IPS DF 19.7 (cell line): Measurements from ENCODE around the gene GPR137B.
"Not testable (repeated sequence)": the region's sequence is repeated elsewhere in the genome, so short reads cannot be mapped to it uniquely, and the experiment has no call there.

Experiments
- DNase-seq: peaks from one replicate; pipeline ENCODE4 v3.0.0-alpha.2; 2013; ENCODE audit warnings: low read depth, low spot score

GPR137B gene

DNA sequence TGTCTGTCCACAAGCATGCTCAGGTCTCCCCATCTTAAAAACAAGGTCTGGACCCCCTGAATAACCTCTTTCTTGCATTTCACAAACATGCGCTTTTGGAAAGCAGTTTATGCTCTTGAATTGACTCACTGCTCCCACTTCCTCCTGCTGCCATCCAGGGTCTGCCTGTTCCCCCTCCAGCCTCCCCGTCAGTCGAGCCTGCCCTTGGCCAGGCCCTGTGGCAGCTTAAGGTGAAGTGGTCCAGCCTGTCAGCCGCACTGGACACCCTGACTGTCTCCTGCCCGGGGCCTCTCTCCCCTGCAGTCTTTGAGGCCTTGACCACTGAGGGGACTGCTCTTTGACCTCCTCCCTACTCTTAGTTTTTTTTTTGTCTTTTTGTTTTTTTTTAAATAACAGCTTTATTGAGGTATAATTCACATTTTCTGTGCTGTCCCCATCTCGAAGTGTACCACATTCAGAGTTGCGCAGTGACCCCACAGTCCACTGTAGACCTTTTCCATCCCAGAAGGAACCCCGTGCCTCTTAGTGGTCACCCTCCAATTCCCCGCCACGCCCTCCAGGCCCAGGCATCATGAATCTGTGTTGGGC, 18.3 kb downstream of the GPR137B start:
- DNase-seq: no peak

GRCh38 chr1:236161230-236161629, 18.9 kb downstream of the GPR137B start:
- DNase-seq: no peak

GRCh38 chr1:236161755-236162154, 19.4 kb downstream of the GPR137B start:
- DNase-seq: not testable (repeated sequence)

- DNase-seq: no peak
Observed at GRCh38 chr1:236163463-236164153, 21.3 kb downstream of the GPR137B start.

DNA sequence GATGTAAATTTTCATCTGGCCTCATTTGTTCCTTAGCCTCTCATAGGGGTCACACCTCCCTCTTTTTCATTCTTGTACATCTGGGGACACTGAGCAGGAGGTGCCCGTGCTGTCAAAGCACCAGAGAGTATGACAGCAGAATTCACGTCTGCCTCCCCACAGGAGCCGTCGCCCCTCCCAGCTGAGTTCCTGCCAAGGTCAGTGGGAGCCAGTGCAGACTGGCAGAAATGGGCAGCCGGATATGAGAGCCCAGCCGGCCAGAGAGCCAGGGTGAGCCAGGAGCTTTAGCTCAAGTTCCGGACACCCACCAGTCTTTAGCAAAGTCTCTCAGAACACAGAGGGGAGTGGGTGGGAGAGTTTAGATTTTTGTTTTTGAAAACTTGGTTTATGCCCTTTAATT, 21.9 kb downstream of the GPR137B start:
- no peak for DNase-seq

DNA sequence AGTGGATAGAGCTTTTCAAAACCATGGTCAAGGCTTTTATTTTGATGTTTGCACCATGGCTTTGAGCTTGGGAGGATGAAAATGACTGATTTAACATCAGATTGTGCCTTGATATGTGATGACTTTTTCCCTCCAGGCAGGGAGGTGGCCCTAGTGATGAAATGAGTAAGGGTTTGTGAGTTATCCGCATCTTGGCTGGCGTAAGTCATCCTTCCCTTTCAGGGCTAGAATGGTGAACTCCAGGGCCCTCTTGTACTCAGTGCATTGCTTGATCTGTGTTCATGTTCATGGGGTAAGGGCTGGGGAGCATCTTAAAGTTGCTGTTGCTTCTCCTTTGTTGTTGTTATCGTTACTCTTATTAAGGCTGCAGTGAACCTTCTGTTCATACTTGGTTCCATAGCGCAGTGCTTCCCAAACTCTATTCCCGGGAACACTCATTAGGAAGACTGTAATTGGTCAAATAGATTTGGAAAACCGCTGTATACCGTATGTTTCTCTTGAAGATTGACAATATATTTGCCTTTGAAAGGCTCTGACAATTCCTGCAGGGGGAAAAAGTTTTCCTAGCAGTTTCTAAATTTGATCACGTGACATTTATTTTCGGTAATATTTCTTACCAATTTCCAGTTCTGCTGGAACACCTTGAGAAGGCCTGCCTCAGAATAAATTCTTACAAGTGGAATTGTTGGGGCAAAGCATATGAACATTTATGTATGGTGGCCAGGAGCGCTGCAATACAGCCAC, 23.1 kb downstream of the GPR137B start:
- DNase-seq: no peak

DNA sequence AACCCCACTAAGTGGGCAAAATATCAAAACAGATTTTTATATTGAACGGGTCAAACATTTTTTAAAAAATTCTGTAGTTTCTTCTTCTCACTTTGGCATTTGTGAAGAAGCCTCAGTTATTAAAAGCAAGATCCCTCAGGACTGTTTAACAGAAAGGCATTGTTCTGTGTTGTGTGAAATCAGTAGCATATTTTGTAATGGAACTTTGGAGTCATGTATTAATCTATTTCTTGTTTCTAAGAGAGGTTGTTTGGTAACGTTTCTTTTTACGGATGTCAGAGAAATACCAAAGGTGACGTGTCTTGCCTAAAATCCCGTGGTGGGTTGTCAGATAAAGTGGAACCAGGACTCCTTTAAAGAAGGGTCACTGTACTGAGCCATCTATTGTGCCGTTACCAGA, 23.7 kb downstream of the GPR137B start:
- no peak for DNase-seq

DNA sequence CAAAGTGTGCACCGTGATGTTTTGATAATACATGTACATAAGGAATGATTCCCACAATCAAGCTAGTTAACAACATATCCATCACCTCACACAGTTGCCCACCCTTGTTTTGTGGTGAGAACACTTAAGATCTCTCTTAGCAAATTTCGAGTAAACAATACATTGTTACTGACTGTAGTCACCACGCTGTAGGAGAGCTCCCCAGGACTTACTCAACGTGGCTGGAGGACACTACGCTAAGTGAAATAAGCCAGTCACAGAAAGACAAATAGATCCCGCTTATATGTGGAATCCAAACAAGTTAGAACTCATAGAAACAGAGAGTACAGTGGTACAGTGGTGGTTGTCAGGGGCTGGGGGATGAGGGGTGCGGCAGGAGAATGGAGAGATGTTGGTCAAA, 24.8 kb downstream of the GPR137B start:
- DNase-seq: no peak

DNA sequence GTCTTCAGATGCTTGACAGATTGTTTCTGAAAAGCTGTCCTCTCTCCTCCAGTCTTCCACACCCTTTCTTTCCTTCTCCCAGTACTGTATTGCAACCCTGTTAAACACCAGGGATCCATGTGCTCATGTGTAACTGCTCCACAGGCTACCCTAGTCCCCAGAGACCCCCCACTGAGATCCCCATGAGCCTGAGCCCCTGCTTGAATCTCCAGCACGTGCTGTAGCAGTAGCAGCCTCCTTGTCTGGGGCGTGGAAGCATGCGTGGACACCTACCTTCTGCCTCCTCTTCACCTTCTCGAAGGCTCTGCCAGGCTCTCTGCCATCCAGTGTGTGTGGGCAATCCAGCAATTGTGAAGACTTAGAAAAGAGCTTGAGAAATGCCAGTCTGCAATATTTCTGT, 25.2 kb downstream of the GPR137B start:
- no peak for DNase-seq

DNA sequence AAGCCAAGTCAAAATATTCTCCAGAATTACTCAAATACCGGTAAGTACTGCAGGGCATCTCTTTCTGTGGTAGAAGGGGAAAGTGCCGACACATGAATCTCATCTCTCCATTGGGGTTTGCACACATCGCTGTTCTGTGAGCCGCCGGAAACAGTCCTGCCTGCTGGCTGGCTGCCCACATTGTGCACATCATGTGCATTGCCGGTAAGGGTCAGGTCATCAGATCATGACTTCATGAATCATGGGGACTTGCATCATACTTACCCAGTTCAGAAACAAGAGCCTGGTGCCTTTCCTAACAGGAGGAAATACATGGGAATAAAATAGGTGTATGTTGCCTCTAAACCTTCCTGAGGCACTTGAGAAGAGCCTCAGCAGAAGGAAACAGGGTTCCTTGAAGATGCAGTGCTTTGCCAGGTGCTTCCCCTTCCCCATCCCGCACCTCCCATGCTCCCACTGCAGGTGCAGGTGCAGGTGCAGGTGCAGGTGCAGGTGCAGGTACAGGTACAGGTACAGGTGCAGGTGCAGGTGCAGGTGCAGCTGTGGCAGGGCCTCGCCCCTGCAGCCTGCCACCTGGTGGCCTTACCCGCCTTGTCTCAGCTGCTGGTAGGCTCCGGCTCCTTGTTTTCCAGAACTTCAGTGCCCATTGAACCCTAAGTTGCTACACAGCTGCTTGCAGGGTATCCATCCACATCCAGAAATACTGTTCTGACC, 26.5 kb downstream of the GPR137B start:
- DNase-seq: no peak

DNA sequence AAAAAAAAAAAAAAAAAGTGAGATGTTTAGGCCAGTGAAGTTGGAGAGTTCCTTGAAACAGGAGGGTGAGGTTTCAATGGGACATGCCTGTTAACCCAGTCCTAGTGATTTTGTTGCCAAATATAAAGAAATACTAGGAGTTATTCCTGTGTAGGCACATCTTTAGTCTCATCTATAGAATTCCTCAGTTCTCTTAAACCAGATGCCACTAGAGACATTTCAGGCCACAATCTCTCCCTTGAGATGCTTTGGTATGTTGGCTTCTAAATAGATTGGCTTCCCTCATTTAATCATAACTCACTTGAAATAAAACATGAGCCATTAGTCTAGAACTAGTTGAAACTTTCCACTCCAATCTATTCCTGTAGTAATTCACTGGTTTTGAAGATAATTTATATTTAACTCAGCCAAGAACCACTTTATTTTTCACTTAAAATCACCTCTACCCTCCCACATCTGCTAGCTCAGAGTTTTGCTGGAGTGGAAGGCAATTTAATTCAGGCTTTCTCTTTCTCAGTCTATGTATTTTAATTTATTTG, 29.8 kb downstream of the GPR137B start:
- DNase-seq: no peak

DNA sequence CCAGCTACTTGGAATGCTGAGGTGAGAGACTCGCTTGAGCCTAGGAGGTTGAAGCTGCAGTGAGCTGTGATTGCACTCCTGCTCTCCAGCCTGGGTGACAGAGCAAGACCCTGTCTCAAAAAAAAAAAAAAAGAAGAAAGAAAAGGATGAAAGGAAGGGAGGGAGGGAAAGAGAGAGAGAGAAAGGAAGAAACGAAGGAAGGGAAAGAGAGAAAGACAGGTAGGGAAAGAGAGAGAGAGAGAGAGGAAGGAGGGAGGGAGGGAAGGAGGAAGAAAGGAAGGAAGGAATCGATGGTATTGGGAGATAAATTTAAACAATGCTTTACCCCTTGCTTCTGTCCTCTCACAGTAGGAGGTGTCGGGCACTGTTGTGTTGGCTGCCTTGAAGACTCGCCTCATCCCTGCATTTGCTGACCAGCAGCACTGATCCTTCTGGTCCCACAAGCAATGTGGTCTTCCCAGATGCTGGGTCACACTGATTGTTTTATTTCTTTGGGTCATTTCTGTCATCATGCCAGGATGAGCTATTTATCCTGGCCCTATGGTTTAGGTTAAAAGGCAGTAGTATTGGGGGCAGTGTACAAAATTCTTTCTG, 30.9 kb downstream of the GPR137B start:
- DNase-seq: peak; percentile 5

DNA sequence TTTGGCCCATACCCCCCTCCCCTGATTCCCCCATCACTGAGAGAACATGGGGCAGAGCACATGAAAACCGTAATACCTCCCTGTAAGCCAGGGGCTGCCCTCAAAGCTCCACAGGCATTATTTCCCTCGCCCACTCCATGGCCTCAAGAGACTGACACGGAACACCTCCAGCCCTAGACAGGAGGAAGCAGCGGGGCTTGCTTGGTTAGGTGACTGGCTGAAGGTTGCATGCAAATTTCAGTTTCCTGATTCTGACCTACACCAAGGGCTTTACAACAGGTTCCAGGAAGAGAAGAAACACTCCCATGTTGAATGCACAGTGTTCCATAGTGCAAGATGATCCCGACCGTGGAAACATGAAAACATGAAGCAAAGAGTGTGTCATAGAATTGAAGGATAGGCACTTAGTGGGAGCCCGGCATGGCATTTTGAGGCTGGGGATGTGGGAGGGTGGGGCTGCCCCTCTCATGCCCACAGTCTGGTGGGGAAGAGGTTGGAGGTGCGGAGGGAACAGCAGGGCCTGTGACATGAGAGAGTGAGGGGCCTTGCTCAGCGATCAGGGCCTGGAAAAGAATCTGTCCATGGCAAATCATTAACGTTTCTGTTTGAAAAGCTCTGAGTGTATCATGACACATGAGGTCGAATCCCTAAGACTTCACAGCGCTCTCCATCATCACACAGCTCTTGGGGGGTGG, 33.5 kb downstream of the GPR137B start:
- no peak for DNase-seq

- DNase-seq: no peak
Observed at GRCh38 chr1:236176337-236177336, 34.3 kb downstream of the GPR137B start.

GRCh38 chr1:236179634-236180033, 37.3 kb downstream of the GPR137B start:
- DNase-seq: no peak

DNA sequence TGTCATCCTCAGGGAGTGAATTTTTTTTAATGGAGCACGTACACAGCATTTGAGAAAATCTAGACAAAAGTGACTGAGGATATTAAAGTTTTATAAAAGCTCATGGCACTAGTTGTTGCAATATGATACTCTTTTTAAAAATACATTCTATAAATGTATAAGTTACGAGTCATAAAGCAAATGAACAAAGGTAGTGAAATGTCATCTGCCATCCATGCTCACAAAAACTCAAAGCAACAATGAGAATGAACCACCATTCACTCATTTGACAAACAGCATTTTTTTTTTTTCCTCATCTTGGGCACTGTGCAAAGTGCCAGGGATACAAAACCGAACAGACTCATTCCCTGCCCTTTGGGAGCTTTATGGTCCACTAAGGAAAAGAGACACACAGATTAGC, 38.7 kb downstream of the GPR137B start:
- no peak for DNase-seq

DNA sequence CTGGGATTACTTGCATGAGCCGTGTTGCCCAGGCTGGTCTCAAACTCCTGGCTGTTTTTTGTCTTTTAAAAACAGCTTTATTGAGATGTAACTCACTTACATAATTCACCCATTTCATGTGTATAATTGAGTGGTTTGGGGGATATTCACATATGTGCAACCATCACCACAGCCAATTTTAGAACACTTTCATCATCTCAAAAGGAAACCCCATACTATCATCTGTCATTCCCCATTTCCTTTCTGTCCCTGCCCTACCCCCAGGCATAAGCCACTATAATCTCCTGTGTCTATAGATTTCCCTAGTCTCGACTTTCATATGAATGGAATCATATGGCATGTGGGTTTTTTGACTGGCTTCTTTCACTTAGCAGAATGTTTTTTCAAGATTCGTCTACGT, 43.3 kb downstream of the GPR137B start:
- DNase-seq: no peak

DNA sequence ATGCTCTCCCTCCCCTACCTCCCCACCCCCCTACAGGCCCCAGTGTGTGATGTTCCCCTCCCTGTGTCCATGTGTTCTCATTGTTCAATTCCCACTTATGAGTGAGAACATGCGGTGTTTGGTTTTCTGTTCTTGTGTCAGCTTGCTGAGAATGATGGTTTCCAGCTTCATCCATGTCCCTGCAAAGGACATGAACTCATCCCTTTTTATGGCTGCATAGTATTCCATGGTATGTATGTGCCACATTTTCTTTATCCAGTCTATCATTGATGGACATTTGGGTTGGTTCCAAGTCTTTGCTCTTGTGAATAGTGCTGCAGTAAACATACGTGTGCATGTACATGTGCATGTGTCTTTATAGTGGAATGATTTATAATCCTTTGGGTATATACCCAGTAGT, 44.1 kb downstream of the GPR137B start:
- DNase-seq: not testable (repeated sequence)

- not testable (repeated sequence) for DNase-seq
Observed at GRCh38 chr1:236188084-236188483, 45.7 kb downstream of the GPR137B start.

DNA sequence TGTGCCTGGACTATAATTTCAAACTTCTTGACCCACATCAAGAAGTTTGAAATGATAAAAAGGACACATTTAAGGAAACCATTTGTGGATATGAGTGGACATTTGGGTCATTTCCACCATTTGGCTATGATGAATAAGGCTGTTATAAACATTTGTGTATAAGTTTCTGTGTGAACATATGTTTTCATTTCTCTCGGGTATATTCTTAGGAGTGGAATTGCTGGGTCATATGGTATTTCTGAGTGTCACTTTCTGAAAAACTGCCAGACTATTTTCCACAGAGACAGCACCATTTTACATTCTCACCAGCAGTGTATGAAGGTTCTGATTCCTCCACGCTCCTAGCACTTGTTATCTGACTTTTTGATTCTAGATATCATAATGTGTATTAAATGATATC, 50.8 kb downstream of the GPR137B start:
- no peak for DNase-seq
